Spleen (tissue), 11 donors: Measurements from ENCODE around the gene ASIC4. TPM values are rescaled to one million over a fixed set of nuclear protein-coding genes. Genes with fewer than 3 reads are reported as not detected.

ENCODE experiments used
- DNase-seq: peaks from one replicate; pipeline ENCODE4 v3.0.0-alpha.2; 2020
- H3K27ac ChIP-seq, 8 donors: fragments of 200-600 bp; sonication (generic) in 7 of 8; 1 replicate in 4 of 8; 2 replicates in 4 of 8; pipeline versions ENCODE4 v1.5.0 to v1.8.0; 2016 to 2021; ENCODE audit warnings: inconsistent platforms in 4 of 8, mild to moderate bottlenecking in 4 of 8, moderate library complexity in 1 of 8
- H3K27me3 ChIP-seq, 7 donors: fragments of 200-600 bp; sonication (generic) in 6 of 7; replicated peaks in 1 of 7; 1 replicate in 4 of 7; 2 replicates in 3 of 7; pipeline versions ENCODE4 v1.5.0 to v1.8.0; 2016 to 2021; ENCODE audit warnings: inconsistent platforms in 3 of 7, mild to moderate bottlenecking in 1 of 7
- H3K36me3 ChIP-seq, 6 donors: fragments of 200-600 bp; sonication (generic) in 5 of 6; 1 replicate in 4 of 6; 2 replicates in 2 of 6; pipeline versions ENCODE4 v1.5.0 to v1.8.0; 2016 to 2021; ENCODE audit warnings: inconsistent platforms in 2 of 6
- H3K4me1 ChIP-seq, 6 donors: fragments of 200-600 bp; sonication (generic) in 5 of 6; 1 replicate in 3 of 6; 2 replicates in 3 of 6; pipeline versions ENCODE4 v1.5.0 to v1.8.0; 2016 to 2021; ENCODE audit warnings: inconsistent platforms in 3 of 6
- H3K4me3 ChIP-seq, 8 donors: fragments of 200-600 bp; sonication (generic) in 7 of 8; 1 replicate in 4 of 8; 2 replicates in 4 of 8; pipeline versions ENCODE4 v1.5.0 to v1.8.0; 2016 to 2021; ENCODE audit warnings: inconsistent platforms in 4 of 8, mild to moderate bottlenecking in 4 of 8, moderate library complexity in 2 of 8
- H3K9me3 ChIP-seq, 8 donors: fragments of 200-600 bp; sonication (generic) in 7 of 8; 1 replicate in 4 of 8; 2 replicates in 4 of 8; pipeline versions ENCODE4 v1.5.0 to v1.8.0; 2016 to 2021; ENCODE audit warnings: inconsistent platforms in 4 of 8
- CTCF ChIP-seq, 11 experiments: fragments of 200-600 bp in 7 of 11; fragments of 450-650 bp in 4 of 11; sonication (generic) in 4 of 11; IDR thresholded peaks in 8 of 11; conservative IDR thresholded peaks in 3 of 11; 1 replicate in 7 of 11; 2 replicates in 4 of 11; pipeline versions ENCODE4 v1.4.0 to v1.8.0; 2016 to 2021; ENCODE audit warnings: antibody characterized with exemption in 11 of 11, inconsistent platforms in 4 of 11, mild to moderate bottlenecking in 1 of 11
- POLR2A ChIP-seq, 3 donors: fragments of 450-650 bp; IDR thresholded peaks; one replicate each; pipeline ENCODE4 v1.5.1; 2017; ENCODE audit warnings: antibody characterized with exemption in 3 of 3, mild to moderate bottlenecking in 1 of 3
- POLR2AphosphoS5 ChIP-seq, 3 donors: sonication (generic); formaldehyde crosslinking; IDR thresholded peaks; one replicate each; pipeline ENCODE4 v1.5.1; 2017; ENCODE audit warnings: antibody characterized with exemption in 3 of 3
- WGBS, 5 donors: extraction: QIAGEN DNeasy Blood & Tissue Kit in 3 of 5; methylation state at CpG; one replicate each; pipeline versions ENCODE4 v1.1.5 to v1.1.7; 2013 to 2018; 5-methylcytosine and 5-hydroxymethylcytosine counted together
- intact Hi-C: fragments of 100-400 bp; cut with DNase I; formaldehyde crosslinking; loops from one replicate; pipeline ENCODE4 v1.15.0; 2023; ENCODE audit warnings: low total_unique reads
- polyA plus RNA-seq, 3 donors: library from polyadenylated mRNA; stranded (reverse); fragments of 200-250 nt; gene quantifications; one replicate each; pipeline ENCODE4 v1.2.1, GENCODE V29; 2013
- total RNA-seq, 7 donors: library from RNA; depleted of rRNA in 3 of 7; stranded (reverse); fragments of >200 nt in 3 of 7; fragmentation: NEBNext Ultra II Directional in 4 of 7; extraction: Animal tissue kit (Norgen Biotek cat#: 25700) in 4 of 7; gene quantifications; one replicate each; pipeline versions ENCODE4 v1.1.0 to v1.2.1, GENCODE V29; 2016 to 2021
- donor health status: healthy with polysubstance abuse.
- donor health status: DM: no; HTN: no; CAD: no; lungs with moderate emphysema.
- donor health status: DM: no; HTN: no; CAD: no.
- donor health status: Bipolar disorder and iron deficiency.
- donor health status: healthy.
- donor health status: DM: no; HTN: no; CAD: no.
- donor health status: DM: yes; HTN: yes; CAD: no.

ASIC4 gene
- total and polyA plus RNA-seq, 10 donors, result 0.04 to 0.32 (median 0.05) TPM; not detected in 6

GRCh38 chr2:219490600-219491130, 23.6 kb upstream of the ASIC4 start:
- intact Hi-C loops, result no loop called here
- no peaks in the 10 kb centered on the region for H3K9me3 ChIP-seq
- no peaks in the 10 kb centered on the region for H3K36me3 ChIP-seq
- WGBS, 5 donors, result 82 to 94% (median 90%) methylated on average over 2 to 10 of the region's 10 CpGs
- DNase-seq, result no peak
- peaks cover 0 to 6% (median 0%) of the 10 kb centered on the region in 6 donors for H3K4me1 ChIP-seq
- H3K27ac ChIP-seq, result no peak overlapping the region
- no peak overlapping the region for H3K4me3 ChIP-seq
- H3K27me3 ChIP-seq, result peaks cover 0 to 100% (median 54%) of the 10 kb centered on the region in 7 donors
- no peak for TF ChIP-seq POLR2A (IDR thresholded peaks at IDR 0.05)
- no peak for TF ChIP-seq CTCF (IDR thresholded peaks at IDR 0.05 in 8 of 11, conservative IDR thresholded peaks at IDR 0.05 in 3 of 11)
- TF ChIP-seq POLR2AphosphoS5 (IDR thresholded peaks at IDR 0.05), result no peak

GRCh38 chr2:219491278-219491963, 22.9 kb upstream of the ASIC4 start:
- 72 to 82% (median 81%) methylated on average over 13 to 14 of the region's 14 CpGs for WGBS, 5 donors
- H3K36me3 ChIP-seq, result no peaks in the 10 kb centered on the region

GRCh38 chr2:219492575-219492974, 21.7 kb upstream of the ASIC4 start:
- no peak for TF ChIP-seq POLR2A (IDR thresholded peaks at IDR 0.05)
- no peaks in the 10 kb centered on the region for H3K9me3 ChIP-seq
- no peak overlapping the region for H3K4me3 ChIP-seq
- intact Hi-C loops, result no loop called here
- 53 to 71% (median 63%) methylated on average over 3 to 20 of the region's 20 CpGs for WGBS, 5 donors
- H3K36me3 ChIP-seq, result no peaks in the 10 kb centered on the region
- peaks cover 8 to 100% (median 65%) of the 10 kb centered on the region in 7 donors for H3K27me3 ChIP-seq
- peaks cover 11 to 23% (median 14%) of the 10 kb centered on the region in 6 donors for H3K4me1 ChIP-seq
- no peak for DNase-seq
- no peak overlapping the region for H3K27ac ChIP-seq

More at GRCh38 chr2:219491278-219491963, 22.9 kb upstream of the ASIC4 start:
- H3K4me3 ChIP-seq, result no peak overlapping the region
- no peaks in the 10 kb centered on the region for H3K9me3 ChIP-seq
- no peak overlapping the region for H3K27ac ChIP-seq
- TF ChIP-seq POLR2A (IDR thresholded peaks at IDR 0.05) (no peak), CTCF (IDR thresholded peaks at IDR 0.05 in 8 of 11, conservative IDR thresholded peaks at IDR 0.05 in 3 of 11) (no peak), POLR2AphosphoS5 (IDR thresholded peaks at IDR 0.05) (no peak)
- intact Hi-C loops, result no loop called here
- H3K27me3 ChIP-seq, result peaks cover 5 to 100% (median 54%) of the 10 kb centered on the region in 7 donors
- H3K4me1 ChIP-seq, result peaks cover 0 to 11% (median 2%) of the 10 kb centered on the region in 6 donors
- no peak for DNase-seq

- TF ChIP-seq POLR2AphosphoS5 (IDR thresholded peaks at IDR 0.05) (no peak), CTCF (IDR thresholded peaks at IDR 0.05 in 8 of 11, conservative IDR thresholded peaks at IDR 0.05 in 3 of 11) (no peak), POLR2A (IDR thresholded peaks at IDR 0.05) (no peak)
- WGBS, 5 donors, result 83 to 94% (median 91%) methylated on average over 5 of the region's 5 CpGs
- Histone ChIP-seq H3K27me3 (peaks cover 8 to 100% (median 69%) of the 10 kb centered on the region in 7 donors), H3K4me3 (no peak overlapping the region), H3K27ac (no peak overlapping the region), H3K4me1 (peaks cover 16 to 28% (median 17%) of the 10 kb centered on the region in 6 donors), H3K36me3 (no peaks in the 10 kb centered on the region), H3K9me3 (no peaks in the 10 kb centered on the region)
- no peak for DNase-seq
- intact Hi-C loops, result no loop called here
These were observed 21.2 kb upstream of the ASIC4 start for GRCh38 chr2:219493086-219493485.
